ENCODE measurements around the gene TEX2. TPM values are rescaled to one million over a fixed set of nuclear protein-coding genes. Genes with fewer than 3 reads are reported as not detected.
"Not testable (repeated sequence)": the region's sequence is repeated elsewhere in the genome, so short reads cannot be mapped to it uniquely, and the experiment has no call there.

TEX2 gene
- polyA plus RNA-seq, 1 donor (not counting 4 experiments of a cell fraction or from before 2014, with no cell fraction given): 44.4 TPM

- no peaks in the 10 kb centered on the region for H3K27me3 ChIP-seq (ENCODE audit: control insufficient read depth, extremely low read depth, insufficient read depth, low read length)
- peaks cover 16 to 17% of the 10 kb centered on the region in 2 experiments for H3K36me3 ChIP-seq (ENCODE audit: control insufficient read depth in 2 of 2, extremely low read depth in 1 of 2, insufficient read depth in 2 of 2, low read length in 2 of 2)
- H3K9ac ChIP-seq (ENCODE audit: control insufficient read depth, extremely low read depth, insufficient read depth, low read length): no peak overlapping the region
- H4K20me1 ChIP-seq (ENCODE audit: control insufficient read depth, extremely low read depth, insufficient read depth, low read length): no peaks in the 10 kb centered on the region
- no peaks in the 10 kb centered on the region for H3K79me2 ChIP-seq (ENCODE audit: control insufficient read depth, insufficient read depth, low read length)
- no peaks in the 10 kb centered on the region for H3K9me1 ChIP-seq (ENCODE audit: control insufficient read depth, extremely low read depth, insufficient read depth, low read length)
- no peak overlapping the region for H3K4me2 ChIP-seq (ENCODE audit: control insufficient read depth, extremely low read depth, insufficient read depth, low read depth, low read length)
- no peak for DNase-seq (ENCODE audit: low read depth, low spot score)
- H3K27ac ChIP-seq (ENCODE audit: control insufficient read depth, insufficient read depth, low read length): no peak overlapping the region
- TF ChIP-seq CTCF (optimal IDR thresholded peaks at IDR 0.05 in 1 of 3, IDR thresholded peaks at IDR 0.05 in 1 of 3, conservative IDR thresholded peaks at IDR 0.05 in 1 of 3; ENCODE audit: extremely low read depth in 1 of 3, insufficient read depth in 2 of 3, low read length in 3 of 3) (no peak), EZH2 (IDR thresholded peaks at IDR 0.05; ENCODE audit: low read length) (no peak)
- peaks cover 7% of the 10 kb centered on the region for H3K4me1 ChIP-seq (ENCODE audit: control insufficient read depth, extremely low read depth, insufficient read depth, low read length)
- dilution Hi-C loops (cut with MboI; ENCODE audit: extremely low pct_ligation_motif_present, low sequenced_read_pairs): no loop called here
- FAIRE-seq: no peak
- no peak overlapping the region for H2AFZ ChIP-seq (ENCODE audit: control insufficient read depth, low read length)
- no peaks in the 10 kb centered on the region for H3K9me3 ChIP-seq (ENCODE audit: control insufficient read depth, low read depth, low read length)
- H3K4me3 ChIP-seq (ENCODE audit: control insufficient read depth in 2 of 3, extremely low read depth in 1 of 3, insufficient read depth in 2 of 3, low read depth in 1 of 3, low read length in 3 of 3): no peak overlapping the region
Measured at GRCh38 chr17:64182325-64183012, 80.6 kb downstream of the TEX2 start.

- DNase-seq (ENCODE audit: low read depth, low spot score) (no peak), FAIRE-seq (no peak)
- Histone ChIP-seq H3K4me1 (ENCODE audit: control insufficient read depth, extremely low read depth, insufficient read depth, low read length) (peaks cover 7% of the 10 kb centered on the region), H3K4me2 (ENCODE audit: control insufficient read depth, extremely low read depth, insufficient read depth, low read depth, low read length) (no peak overlapping the region), H3K4me3 (ENCODE audit: control insufficient read depth in 2 of 3, extremely low read depth in 1 of 3, insufficient read depth in 2 of 3, low read depth in 1 of 3, low read length in 3 of 3) (no peak overlapping the region), H3K9me3 (ENCODE audit: control insufficient read depth, low read depth, low read length) (no peaks in the 10 kb centered on the region), H3K27ac (ENCODE audit: control insufficient read depth, insufficient read depth, low read length) (no peak overlapping the region), H3K9ac (ENCODE audit: control insufficient read depth, extremely low read depth, insufficient read depth, low read length) (no peak overlapping the region), H2AFZ (ENCODE audit: control insufficient read depth, low read length) (no peak overlapping the region), H4K20me1 (ENCODE audit: control insufficient read depth, extremely low read depth, insufficient read depth, low read length) (no peaks in the 10 kb centered on the region), H3K79me2 (ENCODE audit: control insufficient read depth, insufficient read depth, low read length) (no peaks in the 10 kb centered on the region), H3K27me3 (ENCODE audit: control insufficient read depth, extremely low read depth, insufficient read depth, low read length) (no peaks in the 10 kb centered on the region), H3K36me3 (ENCODE audit: control insufficient read depth in 2 of 2, extremely low read depth in 1 of 2, insufficient read depth in 2 of 2, low read length in 2 of 2) (peaks cover 18% of the 10 kb centered on the region in 2 experiments), H3K9me1 (ENCODE audit: control insufficient read depth, extremely low read depth, insufficient read depth, low read length) (no peaks in the 10 kb centered on the region)
- TF ChIP-seq EZH2 (IDR thresholded peaks at IDR 0.05; ENCODE audit: low read length) (no peak), CTCF (optimal IDR thresholded peaks at IDR 0.05 in 1 of 3, IDR thresholded peaks at IDR 0.05 in 1 of 3, conservative IDR thresholded peaks at IDR 0.05 in 1 of 3; ENCODE audit: extremely low read depth in 1 of 3, insufficient read depth in 2 of 3, low read length in 3 of 3) (no peak)
- dilution Hi-C loops (cut with MboI; ENCODE audit: extremely low pct_ligation_motif_present, low sequenced_read_pairs): no loop called here
Measured at GRCh38 chr17:64180089-64181073, 82.7 kb downstream of the TEX2 start.

- dilution Hi-C loops (cut with MboI; ENCODE audit: extremely low pct_ligation_motif_present, low sequenced_read_pairs): not testable (repeated sequence)
- peaks cover 19 to 25% of the 10 kb centered on the region in 2 experiments for H3K36me3 ChIP-seq (ENCODE audit: control insufficient read depth in 2 of 2, extremely low read depth in 1 of 2, insufficient read depth in 2 of 2, low read length in 2 of 2)
Measured at GRCh38 chr17:64179024-64179423, 84.0 kb downstream of the TEX2 start.

More at GRCh38 chr17:64179024-64179423, 84.0 kb downstream of the TEX2 start:
- not testable (repeated sequence) for H3K4me2 ChIP-seq (ENCODE audit: control insufficient read depth, extremely low read depth, insufficient read depth, low read depth, low read length); H4K20me1 ChIP-seq (ENCODE audit: control insufficient read depth, extremely low read depth, insufficient read depth, low read length); H3K9me1 ChIP-seq (ENCODE audit: control insufficient read depth, extremely low read depth, insufficient read depth, low read length); DNase-seq (ENCODE audit: low read depth, low spot score); H3K27ac ChIP-seq (ENCODE audit: control insufficient read depth, insufficient read depth, low read length); H3K27me3 ChIP-seq (ENCODE audit: control insufficient read depth, extremely low read depth, insufficient read depth, low read length); H3K9ac ChIP-seq (ENCODE audit: control insufficient read depth, extremely low read depth, insufficient read depth, low read length); H3K4me1 ChIP-seq (ENCODE audit: control insufficient read depth, extremely low read depth, insufficient read depth, low read length); FAIRE-seq; H2AFZ ChIP-seq (ENCODE audit: control insufficient read depth, low read length); H3K79me2 ChIP-seq (ENCODE audit: control insufficient read depth, insufficient read depth, low read length); H3K9me3 ChIP-seq (ENCODE audit: control insufficient read depth, low read depth, low read length); H3K4me3 ChIP-seq (ENCODE audit: control insufficient read depth in 2 of 3, extremely low read depth in 1 of 3, insufficient read depth in 2 of 3, low read depth in 1 of 3, low read length in 3 of 3)

All from keratinocyte (primary cell).